GM12878 (cell line): ENCODE measurements around the gene VPS25. TPM values are rescaled to one million over a fixed set of nuclear protein-coding genes. Genes with fewer than 3 reads are reported as not detected.

Source experiments
- BCL3 ChIP-seq: IDR thresholded peaks from 2 replicates; pipeline ENCODE4 v1.6.1; 2011; ENCODE audit warnings: borderline replicate concordance, low read depth, mild to moderate bottlenecking, moderate library complexity, low read length; ENCODE audit not compliant: insufficient read depth, poor library complexity, severe bottlenecking
- BRCA1 ChIP-seq: IDR thresholded peaks from 2 replicates; pipeline ENCODE4 v1.6.1; 2011; ENCODE audit warnings: low read depth, low read length, improper control_type of control experiment
- CBX5 ChIP-seq: sonication (generic); IDR thresholded peaks from 2 replicates; pipeline ENCODE4 v1.6.1; 2016; ENCODE audit warnings: low read depth, moderate library complexity, mild to moderate bottlenecking, inconsistent platforms
- CHD2 ChIP-seq: IDR thresholded peaks from 2 replicates; pipeline ENCODE4 v1.6.1; 2011; ENCODE audit warnings: low read depth, low read length, improper control_type of control experiment, borderline replicate concordance
- EZH2 ChIP-seq: IDR thresholded peaks from 2 replicates; pipeline ENCODE4 v1.6.1; 2012; ENCODE audit warnings: low read depth, mild to moderate bottlenecking, control low read depth, inconsistent platforms, low read length, borderline replicate concordance; ENCODE audit not compliant: control insufficient read depth
- FOS ChIP-seq: IDR thresholded peaks from 3 replicates; pipeline ENCODE4 v1.6.1; 2011; ENCODE audit warnings: borderline replicate concordance; ENCODE audit not compliant: insufficient read length; ENCODE audit errors: extremely low read depth
- GATAD2B ChIP-seq: fragments of 450-650 bp; conservative IDR thresholded peaks from 2 replicates; pipeline ENCODE4 v1.6.1; 2017; ENCODE audit warnings: low read depth, mild to moderate bottlenecking, moderate library complexity
- IRF3 ChIP-seq: fragments of 450-650 bp; IDR thresholded peaks from 2 replicates; pipeline ENCODE4 v1.6.1; 2014; ENCODE audit warnings: mild to moderate bottlenecking
- JUNB ChIP-seq: IDR thresholded peaks from 2 replicates; pipeline ENCODE4 v1.6.1; 2016; ENCODE audit warnings: antibody characterized with exemption, mild to moderate bottlenecking
- MYC ChIP-seq: IDR thresholded peaks from 2 replicates; pipeline ENCODE4 v1.6.1; 2011; ENCODE audit warnings: mild to moderate bottlenecking, low read length, moderate library complexity, inconsistent platforms; ENCODE audit not compliant: insufficient read depth, insufficient replicate concordance, insufficient read length, severe bottlenecking
- NRF1 ChIP-seq: conservative IDR thresholded peaks from 2 replicates; pipeline ENCODE4 v1.6.1; 2011; ENCODE audit warnings: mild to moderate bottlenecking, low read depth, low read length, improper control_type of control experiment
- RELA ChIP-seq: fragments of 450-650 bp; IDR thresholded peaks from 2 replicates; pipeline ENCODE4 v1.8.0; 2014; ENCODE audit warnings: borderline replicate concordance; ENCODE audit not compliant: partially characterized antibody
- SMAD1 ChIP-seq: fragments of 450-650 bp; IDR thresholded peaks from 2 replicates; pipeline ENCODE4 v1.6.1; 2018; ENCODE audit warnings: mild to moderate bottlenecking, low read depth; ENCODE audit not compliant: partially characterized antibody
- SPI1 ChIP-seq: IDR thresholded peaks from 2 replicates; pipeline ENCODE4 v1.6.1; 2011; ENCODE audit warnings: low read depth, mild to moderate bottlenecking, low read length, moderate library complexity, borderline replicate concordance; ENCODE audit not compliant: insufficient read depth
- SUPT20H ChIP-seq: IDR thresholded peaks from 2 replicates; pipeline ENCODE4 v1.6.1; 2011; ENCODE audit warnings: low read depth, mild to moderate bottlenecking, low read length, moderate library complexity, borderline replicate concordance; ENCODE audit not compliant: control insufficient read depth
- TBL1XR1 ChIP-seq: IDR thresholded peaks from 2 replicates; pipeline ENCODE4 v1.6.1; 2012; ENCODE audit warnings: low read depth, low read length, improper control_type of control experiment
- TCF7 ChIP-seq: IDR thresholded peaks from 2 replicates; pipeline ENCODE4 v1.6.1; 2014; ENCODE audit warnings: antibody characterized with exemption, borderline replicate concordance
- polyA plus RNA-seq, 11 experiments: library from polyadenylated mRNA; depleted of rRNA in 4 of 11; unstranded in 6 of 11; stranded (reverse) in 5 of 11; fragments of >200 nt; fragmentation: Nextera tagmentation in 4 of 11; fragmentation: Illumina TruSeq in 1 of 11; extraction: Ambion mirVana in 4 of 11; extraction: Trizol in 1 of 11; gene quantifications; 1 replicate in 1 of 11; 2 replicates in 10 of 11; pipeline versions ENCODE4 v1.2.1 to v1.2.3, GENCODE V29; 2011 to 2016; ENCODE audit warnings: inconsistent platforms in 2 of 11, missing spikeins in 2 of 11, low read depth in 1 of 11
- total RNA-seq, 4 experiments: library from RNA; depleted of rRNA in 3 of 4; stranded (reverse); fragments of >200 nt in 3 of 4; fragmentation: Illumina TruSeq in 1 of 4; extraction: Trizol in 1 of 4; gene quantifications; 2 replicates each; pipeline versions ENCODE4 v1.2.1 to v1.2.3, GENCODE V29; 2013 to 2021
- TF ChIP-seq, protein P1 (sequence below): IDR thresholded peaks from 2 replicates; pipeline ENCODE4 v1.6.1; 2012; ENCODE audit warnings: mild to moderate bottlenecking, low read depth, low read length
- TF ChIP-seq, protein P2 (sequence below): IDR thresholded peaks from 2 replicates; pipeline ENCODE4 v1.6.1; 2012; ENCODE audit warnings: low read depth, low read length, improper control_type of control experiment
- TF ChIP-seq, protein P3 (sequence below): fragments of 450-650 bp; IDR thresholded peaks from 2 replicates; pipeline ENCODE4 v1.6.1; 2017; ENCODE audit warnings: borderline replicate concordance

Gene VPS25
- total and polyA plus RNA-seq, 10 of the 15 experiments (the other 5 are each of a cell fraction or from before 2014, with no cell fraction given): 92.7 to 185 (median 136) TPM

- TF ChIP-seq EZH2: no peak
- TF ChIP-seq, protein P1, sequence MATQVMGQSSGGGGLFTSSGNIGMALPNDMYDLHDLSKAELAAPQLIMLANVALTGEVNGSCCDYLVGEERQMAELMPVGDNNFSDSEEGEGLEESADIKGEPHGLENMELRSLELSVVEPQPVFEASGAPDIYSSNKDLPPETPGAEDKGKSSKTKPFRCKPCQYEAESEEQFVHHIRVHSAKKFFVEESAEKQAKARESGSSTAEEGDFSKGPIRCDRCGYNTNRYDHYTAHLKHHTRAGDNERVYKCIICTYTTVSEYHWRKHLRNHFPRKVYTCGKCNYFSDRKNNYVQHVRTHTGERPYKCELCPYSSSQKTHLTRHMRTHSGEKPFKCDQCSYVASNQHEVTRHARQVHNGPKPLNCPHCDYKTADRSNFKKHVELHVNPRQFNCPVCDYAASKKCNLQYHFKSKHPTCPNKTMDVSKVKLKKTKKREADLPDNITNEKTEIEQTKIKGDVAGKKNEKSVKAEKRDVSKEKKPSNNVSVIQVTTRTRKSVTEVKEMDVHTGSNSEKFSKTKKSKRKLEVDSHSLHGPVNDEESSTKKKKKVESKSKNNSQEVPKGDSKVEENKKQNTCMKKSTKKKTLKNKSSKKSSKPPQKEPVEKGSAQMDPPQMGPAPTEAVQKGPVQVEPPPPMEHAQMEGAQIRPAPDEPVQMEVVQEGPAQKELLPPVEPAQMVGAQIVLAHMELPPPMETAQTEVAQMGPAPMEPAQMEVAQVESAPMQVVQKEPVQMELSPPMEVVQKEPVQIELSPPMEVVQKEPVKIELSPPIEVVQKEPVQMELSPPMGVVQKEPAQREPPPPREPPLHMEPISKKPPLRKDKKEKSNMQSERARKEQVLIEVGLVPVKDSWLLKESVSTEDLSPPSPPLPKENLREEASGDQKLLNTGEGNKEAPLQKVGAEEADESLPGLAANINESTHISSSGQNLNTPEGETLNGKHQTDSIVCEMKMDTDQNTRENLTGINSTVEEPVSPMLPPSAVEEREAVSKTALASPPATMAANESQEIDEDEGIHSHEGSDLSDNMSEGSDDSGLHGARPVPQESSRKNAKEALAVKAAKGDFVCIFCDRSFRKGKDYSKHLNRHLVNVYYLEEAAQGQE: no peak
- TF ChIP-seq SPI1: peak; percentile 81
- no peak for TF ChIP-seq RELA
- no peak for TF ChIP-seq TCF7
- TF ChIP-seq IRF3: no peak
- no peak for TF ChIP-seq MYC
- TF ChIP-seq BRCA1: no peak
- no peak for TF ChIP-seq CBX5
- TF ChIP-seq, protein P2, sequence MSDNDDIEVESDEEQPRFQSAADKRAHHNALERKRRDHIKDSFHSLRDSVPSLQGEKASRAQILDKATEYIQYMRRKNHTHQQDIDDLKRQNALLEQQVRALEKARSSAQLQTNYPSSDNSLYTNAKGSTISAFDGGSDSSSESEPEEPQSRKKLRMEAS: no peak
- 0 out of 2 replicates have a peak, but pooled peaks have one; percentile 31 for TF ChIP-seq CHD2
- TF ChIP-seq TBL1XR1: no peak
- TF ChIP-seq FOS: no peak
- 0 out of 2 replicates have a peak, but pooled peaks have one; percentile 18 for TF ChIP-seq GATAD2B
- TF ChIP-seq SMAD1: no peak
- no peak for TF ChIP-seq BCL3
- no peak for TF ChIP-seq SUPT20H
- TF ChIP-seq, protein P3, sequence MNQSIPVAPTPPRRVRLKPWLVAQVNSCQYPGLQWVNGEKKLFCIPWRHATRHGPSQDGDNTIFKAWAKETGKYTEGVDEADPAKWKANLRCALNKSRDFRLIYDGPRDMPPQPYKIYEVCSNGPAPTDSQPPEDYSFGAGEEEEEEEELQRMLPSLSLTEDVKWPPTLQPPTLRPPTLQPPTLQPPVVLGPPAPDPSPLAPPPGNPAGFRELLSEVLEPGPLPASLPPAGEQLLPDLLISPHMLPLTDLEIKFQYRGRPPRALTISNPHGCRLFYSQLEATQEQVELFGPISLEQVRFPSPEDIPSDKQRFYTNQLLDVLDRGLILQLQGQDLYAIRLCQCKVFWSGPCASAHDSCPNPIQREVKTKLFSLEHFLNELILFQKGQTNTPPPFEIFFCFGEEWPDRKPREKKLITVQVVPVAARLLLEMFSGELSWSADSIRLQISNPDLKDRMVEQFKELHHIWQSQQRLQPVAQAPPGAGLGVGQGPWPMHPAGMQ: no peak
- TF ChIP-seq NRF1: no peak
- TF ChIP-seq JUNB: no peak
Measured at GRCh38 chr17:42759982-42760651, 13.1 kb upstream of the VPS25 start (continued).
